Natural killer cell (primary cell): ENCODE data around the gene SERP2. TPM values are rescaled to one million over a fixed set of nuclear protein-coding genes. Genes with fewer than 3 reads are reported as not detected.

Source experiments
- ATAC-seq, 3 donors: fragments of 150-1000 bp in 2 of 3; fragments of 200-7000 bp in 1 of 3; cut with Tn5 transposase; 1 replicate in 1 of 3; 2 replicates in 2 of 3; pipeline ENCODE4 v1.10.0; 2021; ENCODE audit warnings: mild to moderate bottlenecking in 2 of 3, moderate library complexity in 2 of 3
- DNase-seq, 2 donors: peaks; one replicate each; pipeline versions ENCODE4 v3.0.0 to v3.0.0-alpha.2; 2013 to 2021; ENCODE audit warnings: mixed read lengths in 1 of 2
- H3K27ac ChIP-seq: one replicate; pipeline ENCODE4 v1.5.1; 2013; ENCODE audit warnings: mild to moderate bottlenecking, low read length
- H3K27me3 ChIP-seq: one replicate; pipeline ENCODE4 v1.6.1; 2013; ENCODE audit warnings: low read length; ENCODE audit not compliant: control insufficient read depth, insufficient read depth
- H3K36me3 ChIP-seq: one replicate; pipeline ENCODE4 v1.6.1; 2013; ENCODE audit warnings: low read length; ENCODE audit not compliant: control insufficient read depth, insufficient read depth
- H3K4me1 ChIP-seq: one replicate; pipeline ENCODE4 v1.6.1; 2013; ENCODE audit warnings: low read length; ENCODE audit not compliant: control insufficient read depth, insufficient read depth
- H3K4me3 ChIP-seq: one replicate; pipeline ENCODE4 v1.5.1; 2013; ENCODE audit warnings: low read length
- H3K9me3 ChIP-seq: one replicate; pipeline ENCODE4 v1.6.1; 2013; ENCODE audit warnings: low read length; ENCODE audit not compliant: control insufficient read depth, insufficient read depth
- H3K27ac Mint-ChIP-seq, 2 donors: one replicate each; pipeline ENCODE4 v1.8.0; 2022; ENCODE audit warnings: mild to moderate bottlenecking in 2 of 2, mixed read lengths in 2 of 2, moderate library complexity in 1 of 2
- H3K27me3 Mint-ChIP-seq, 2 donors: one replicate each; pipeline ENCODE4 v1.8.0; 2022; ENCODE audit warnings: low read depth in 2 of 2, mixed read lengths in 2 of 2
- H3K36me3 Mint-ChIP-seq: one replicate; pipeline ENCODE4 v1.8.0; 2022; ENCODE audit warnings: mixed read lengths
- H3K4me1 Mint-ChIP-seq, 2 donors: one replicate each; pipeline ENCODE4 v1.8.0; 2022; ENCODE audit warnings: mixed read lengths in 2 of 2
- H3K4me3 Mint-ChIP-seq: one replicate; pipeline ENCODE4 v1.8.0; 2022; ENCODE audit warnings: mild to moderate bottlenecking, moderate library complexity, mixed read lengths
- H3K9me3 Mint-ChIP-seq, 2 donors: one replicate each; pipeline ENCODE4 v1.8.0; 2022; ENCODE audit warnings: mixed read lengths in 2 of 2
- WGBS: methylation state at CpG from one replicate; pipeline ENCODE4 v1.1.7; 2013; ENCODE audit warnings: missing lambda C conversion rate; ENCODE audit not compliant: insufficient coverage; 5-methylcytosine and 5-hydroxymethylcytosine counted together
- intact Hi-C: fragments of 100-400 bp; cut with micrococcal nuclease; formaldehyde crosslinking; loops from one replicate; pipeline ENCODE4 v1.14.2; 2022
- total RNA-seq, 4 donors: library from RNA; stranded (reverse); fragments of 120-200 nt in 1 of 4; gene quantifications; one replicate each; pipeline versions ENCODE4 v1.2.3 to v1.2.4, GENCODE V29; 2013 to 2022
- TF ChIP-seq, protein P1 (sequence below): fragments of 200-600 bp; IDR thresholded peaks from one replicate; pipeline ENCODE4 v1.8.0; 2022; ENCODE audit warnings: antibody characterized with exemption

SERP2 gene
- total RNA-seq, 3 donors from 2014 or later (not counting 1 experiment from before 2014, with no cell fraction given) = 2.0 to 4.1 (median 3.2) TPM

DNA sequence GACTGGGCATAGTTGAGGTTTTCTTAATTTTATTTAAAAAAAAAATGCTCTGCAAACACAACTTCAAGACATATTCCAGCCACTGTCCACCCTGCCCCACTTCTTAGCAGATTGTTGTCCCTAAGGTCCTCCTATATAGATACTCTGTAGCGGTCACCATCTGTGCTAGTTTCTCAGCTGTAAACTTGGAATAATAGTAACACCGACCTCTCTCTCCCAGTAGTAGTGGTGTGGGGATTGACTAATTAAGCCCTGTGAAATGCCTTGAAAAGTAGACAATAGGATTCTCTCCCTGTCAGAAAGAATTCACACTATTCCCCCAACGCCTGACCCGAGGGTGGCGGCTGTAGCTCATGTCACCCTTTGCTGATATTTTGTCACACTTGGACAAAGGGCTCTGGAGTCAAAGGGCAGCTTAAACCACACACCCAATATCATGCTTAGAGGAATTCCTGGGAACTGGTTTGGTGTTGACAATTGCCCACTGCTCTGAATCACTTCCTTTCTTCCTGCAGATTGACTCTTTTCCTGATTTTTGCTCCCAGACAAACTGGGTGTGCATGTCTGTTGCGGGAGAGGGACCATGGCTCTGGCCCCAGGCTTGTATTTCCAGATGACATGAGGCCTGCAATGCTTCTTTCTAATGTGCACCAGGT is 9.2 kb upstream of the SERP2 start:
- Mint-ChIP-seq H3K4me1 (peaks cover 7% of the 10 kb centered on the region in 2 donors), H3K27ac (no peak overlapping the region), H3K36me3 (no peaks in the 10 kb centered on the region), H3K4me3 (no peak overlapping the region), H3K27me3 (peaks cover 0 to 7% of the 10 kb centered on the region in 2 donors), H3K9me3 (no peaks in the 10 kb centered on the region)
- Histone ChIP-seq H3K27ac (no peak overlapping the region), H3K4me1 (no peaks in the 10 kb centered on the region), H3K4me3 (no peak overlapping the region), H3K9me3 (no peaks in the 10 kb centered on the region), H3K36me3 (no peaks in the 10 kb centered on the region), H3K27me3 (no peaks in the 10 kb centered on the region)
- ATAC-seq (no peak), DNase-seq (no peak)
- WGBS = 94% methylated on average over 4 of the region's 6 CpGs
- TF ChIP-seq, protein P1, sequence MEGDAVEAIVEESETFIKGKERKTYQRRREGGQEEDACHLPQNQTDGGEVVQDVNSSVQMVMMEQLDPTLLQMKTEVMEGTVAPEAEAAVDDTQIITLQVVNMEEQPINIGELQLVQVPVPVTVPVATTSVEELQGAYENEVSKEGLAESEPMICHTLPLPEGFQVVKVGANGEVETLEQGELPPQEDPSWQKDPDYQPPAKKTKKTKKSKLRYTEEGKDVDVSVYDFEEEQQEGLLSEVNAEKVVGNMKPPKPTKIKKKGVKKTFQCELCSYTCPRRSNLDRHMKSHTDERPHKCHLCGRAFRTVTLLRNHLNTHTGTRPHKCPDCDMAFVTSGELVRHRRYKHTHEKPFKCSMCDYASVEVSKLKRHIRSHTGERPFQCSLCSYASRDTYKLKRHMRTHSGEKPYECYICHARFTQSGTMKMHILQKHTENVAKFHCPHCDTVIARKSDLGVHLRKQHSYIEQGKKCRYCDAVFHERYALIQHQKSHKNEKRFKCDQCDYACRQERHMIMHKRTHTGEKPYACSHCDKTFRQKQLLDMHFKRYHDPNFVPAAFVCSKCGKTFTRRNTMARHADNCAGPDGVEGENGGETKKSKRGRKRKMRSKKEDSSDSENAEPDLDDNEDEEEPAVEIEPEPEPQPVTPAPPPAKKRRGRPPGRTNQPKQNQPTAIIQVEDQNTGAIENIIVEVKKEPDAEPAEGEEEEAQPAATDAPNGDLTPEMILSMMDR = no peak
- intact Hi-C loops = no loop called here

DNA sequence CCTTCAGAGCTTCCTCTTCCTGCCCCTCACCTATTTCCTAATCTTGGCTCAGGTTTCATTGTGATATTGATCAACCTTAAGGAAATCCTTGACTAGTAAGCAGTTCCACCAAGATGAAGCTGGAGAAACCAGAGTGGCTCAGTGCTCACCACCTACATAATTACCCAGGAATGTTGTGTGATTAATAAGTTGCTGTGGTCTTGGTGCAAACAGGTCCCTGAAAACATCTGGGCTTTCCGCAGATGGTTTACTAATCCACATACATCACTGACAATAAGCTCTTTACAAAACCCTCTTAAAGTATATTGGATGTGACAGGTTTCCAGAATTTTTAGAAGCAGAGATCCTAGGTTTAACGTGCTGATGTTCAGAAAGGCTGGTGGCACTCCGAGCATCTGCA is 8.6 kb upstream of the SERP2 start:
- TF ChIP-seq, protein P1 = no peak
- Mint-ChIP-seq H3K4me3 (no peak overlapping the region), H3K36me3 (no peaks in the 10 kb centered on the region), H3K27me3 (peaks cover 0 to 7% of the 10 kb centered on the region in 2 donors), H3K9me3 (no peaks in the 10 kb centered on the region), H3K4me1 (peaks cover 7% of the 10 kb centered on the region in 2 donors), H3K27ac (no peak overlapping the region)
- H3K27ac ChIP-seq = no peak overlapping the region
- no peaks in the 10 kb centered on the region for H3K36me3 ChIP-seq
- DNase-seq (no peak), ATAC-seq (no peak)
- WGBS = 97% methylated on average over 2 of the region's 3 CpGs
- H3K9me3 ChIP-seq = no peaks in the 10 kb centered on the region
- no peaks in the 10 kb centered on the region for H3K4me1 ChIP-seq
- no peak overlapping the region for H3K4me3 ChIP-seq
- intact Hi-C loops = no loop called here
- no peaks in the 10 kb centered on the region for H3K27me3 ChIP-seq

DNA sequence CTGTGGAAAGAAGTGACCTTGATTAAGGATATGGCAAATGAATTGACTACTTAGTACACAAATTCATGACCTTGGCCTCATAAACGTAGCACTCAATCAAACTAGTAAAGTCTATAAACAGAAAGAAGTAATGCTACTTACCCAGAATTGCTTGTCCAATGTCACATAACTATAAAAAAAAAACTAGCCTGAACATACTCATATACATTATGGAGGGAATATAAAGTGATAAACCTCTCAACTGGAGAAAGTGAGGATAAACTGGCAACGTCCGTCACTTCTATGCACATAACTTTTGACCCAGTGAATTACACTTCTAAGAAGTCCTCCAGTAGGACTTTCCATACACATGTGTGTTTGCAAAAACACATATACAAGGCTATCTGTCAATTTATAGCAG is 7.7 kb upstream of the SERP2 start:
- no peak for DNase-seq
- H3K4me1 Mint-ChIP-seq = peaks cover 7% of the 10 kb centered on the region in 2 donors
- TF ChIP-seq, protein P1 = no peak

DNA sequence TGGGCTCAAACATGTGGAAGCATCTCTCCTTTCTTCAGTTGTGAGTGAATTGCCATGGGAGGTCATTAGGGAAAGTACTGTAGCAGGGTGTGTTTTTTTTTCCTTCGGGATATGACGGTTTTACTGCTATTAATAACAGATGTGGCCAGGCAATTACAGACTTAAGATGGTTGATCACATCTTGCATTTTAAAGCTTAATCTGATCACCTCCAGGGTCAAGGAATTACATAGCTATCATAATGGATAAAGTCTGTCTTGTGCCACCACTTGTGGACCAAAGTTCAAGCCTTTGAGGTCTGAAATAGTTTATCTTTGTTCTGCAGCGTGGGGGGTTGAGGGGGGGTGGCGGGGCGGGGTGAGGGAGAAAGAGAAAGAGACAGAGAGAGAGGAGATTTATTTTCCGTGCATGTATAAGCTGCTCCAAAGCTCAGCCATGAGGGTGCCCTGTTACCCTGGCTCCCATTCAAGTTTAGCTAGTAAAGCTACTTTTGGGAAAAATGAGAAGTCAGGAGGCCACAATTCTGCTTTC is 5.5 kb upstream of the SERP2 start:
- H3K4me1 Mint-ChIP-seq = peaks cover 7 to 11% of the 10 kb centered on the region in 2 donors
- no peak overlapping the region for H3K4me3 Mint-ChIP-seq
- H3K36me3 Mint-ChIP-seq = no peaks in the 10 kb centered on the region
- no peaks in the 10 kb centered on the region for H3K36me3 ChIP-seq
- no peaks in the 10 kb centered on the region for H3K4me1 ChIP-seq
- H3K27ac ChIP-seq = no peak overlapping the region
- intact Hi-C loops = no loop called here
- TF ChIP-seq, protein P1 = no peak
- no peak for ATAC-seq
- H3K27me3 ChIP-seq = no peaks in the 10 kb centered on the region
- no peak for DNase-seq
- H3K27ac Mint-ChIP-seq = no peak overlapping the region
- H3K9me3 Mint-ChIP-seq = no peaks in the 10 kb centered on the region
- peaks cover 0 to 7% of the 10 kb centered on the region in 2 donors for H3K27me3 Mint-ChIP-seq
- H3K9me3 ChIP-seq = no peaks in the 10 kb centered on the region
- WGBS = 37% methylated on average over 6 of the region's 6 CpGs
- no peak overlapping the region for H3K4me3 ChIP-seq

More for the DNA sequence above, 7.7 kb upstream of the SERP2 start:
- WGBS = 78% methylated on average over 3 of the region's 3 CpGs
- H3K27me3 Mint-ChIP-seq = peaks cover 0 to 7% of the 10 kb centered on the region in 2 donors
- Histone ChIP-seq H3K27me3 (no peaks in the 10 kb centered on the region), H3K36me3 (no peaks in the 10 kb centered on the region), H3K27ac (no peak overlapping the region), H3K4me1 (no peaks in the 10 kb centered on the region), H3K4me3 (no peak overlapping the region), H3K9me3 (no peaks in the 10 kb centered on the region)
- H3K36me3 Mint-ChIP-seq = no peaks in the 10 kb centered on the region
- no peak overlapping the region for H3K27ac Mint-ChIP-seq
- no peaks in the 10 kb centered on the region for H3K9me3 Mint-ChIP-seq
- intact Hi-C loops = no loop called here
- H3K4me3 Mint-ChIP-seq = no peak overlapping the region
- no peak for ATAC-seq
